Mucosa of stomach (tissue), 1 donor: Measurements from ENCODE around the gene MTF2.
"Not testable (repeated sequence)": the region's sequence is repeated elsewhere in the genome, so short reads cannot be mapped to it uniquely, and the experiment has no call there.

Source experiments
- H3K27me3 ChIP-seq: one replicate; pipeline ENCODE4 v1.7.0; 2013; ENCODE audit warnings: mild to moderate bottlenecking, low read length; ENCODE audit not compliant: control insufficient read depth, insufficient read depth
- H3K36me3 ChIP-seq: one replicate; pipeline ENCODE4 v1.7.0; 2013; ENCODE audit warnings: low read length; ENCODE audit not compliant: control insufficient read depth, insufficient read depth
- H3K4me1 ChIP-seq: one replicate; pipeline ENCODE4 v1.7.0; 2013; ENCODE audit warnings: mild to moderate bottlenecking, low read length; ENCODE audit not compliant: control insufficient read depth, insufficient read depth
- H3K4me3 ChIP-seq: one replicate; pipeline ENCODE4 v1.7.0; 2013; ENCODE audit warnings: low read length
- H3K9ac ChIP-seq: one replicate; pipeline ENCODE4 v1.7.0; 2013; ENCODE audit warnings: mild to moderate bottlenecking, low read length, moderate library complexity
- H3K9me3 ChIP-seq: one replicate; pipeline ENCODE4 v1.7.0; 2013; ENCODE audit warnings: mild to moderate bottlenecking, low read length, moderate library complexity; ENCODE audit not compliant: control insufficient read depth
- donor health status: Pancreatic carcinoma.

MTF2 gene

DNA sequence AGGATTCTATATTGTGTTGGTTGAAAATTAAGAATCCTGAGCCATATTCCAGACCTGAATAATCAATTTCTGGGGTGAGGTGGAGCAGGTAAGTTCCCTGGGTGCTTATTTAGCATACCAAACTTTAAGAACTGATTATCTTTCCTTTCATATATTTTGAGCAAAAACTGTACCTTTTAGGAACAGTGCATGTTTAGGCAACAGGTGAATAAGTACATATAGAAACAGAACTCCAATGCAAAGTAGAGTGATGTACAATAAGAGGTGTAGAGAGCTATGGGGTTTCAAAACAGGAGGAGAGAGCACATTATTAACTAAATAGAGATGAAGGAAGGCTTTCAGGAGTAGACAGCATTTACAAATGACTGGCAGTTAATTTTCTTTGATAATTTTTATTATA lies 72.4 kb downstream of the MTF2 start:
- no peak overlapping the region for H3K9ac ChIP-seq
- peaks cover 3% of the 10 kb centered on the region for H3K36me3 ChIP-seq
- H3K27me3 ChIP-seq: no peaks in the 10 kb centered on the region
- no peaks in the 10 kb centered on the region for H3K9me3 ChIP-seq
- no peak overlapping the region for H3K4me3 ChIP-seq
- no peaks in the 10 kb centered on the region for H3K4me1 ChIP-seq

DNA sequence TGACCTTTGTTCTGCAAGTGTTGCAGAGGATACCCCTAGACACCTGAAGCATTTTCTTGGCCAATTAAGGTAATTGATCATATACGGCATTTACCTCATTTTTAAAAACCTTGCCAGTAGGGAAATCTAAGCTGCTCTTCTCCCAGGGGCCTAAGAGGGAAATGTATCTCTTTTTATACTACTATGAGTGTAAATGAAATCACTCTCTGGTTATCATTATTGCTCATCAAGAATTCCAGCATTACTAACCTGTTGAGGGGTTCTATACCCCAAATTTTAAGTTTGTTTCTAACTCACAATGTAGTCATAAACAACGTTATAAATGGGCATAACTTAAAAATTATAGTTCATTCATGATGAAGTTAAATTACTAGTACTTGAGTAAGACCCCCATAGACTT lies 73.8 kb downstream of the MTF2 start:
- Histone ChIP-seq H3K36me3 (peaks cover 3% of the 10 kb centered on the region), H3K4me3 (no peak overlapping the region), H3K9ac (no peak overlapping the region), H3K27me3 (no peaks in the 10 kb centered on the region), H3K4me1 (no peaks in the 10 kb centered on the region), H3K9me3 (no peaks in the 10 kb centered on the region)

DNA sequence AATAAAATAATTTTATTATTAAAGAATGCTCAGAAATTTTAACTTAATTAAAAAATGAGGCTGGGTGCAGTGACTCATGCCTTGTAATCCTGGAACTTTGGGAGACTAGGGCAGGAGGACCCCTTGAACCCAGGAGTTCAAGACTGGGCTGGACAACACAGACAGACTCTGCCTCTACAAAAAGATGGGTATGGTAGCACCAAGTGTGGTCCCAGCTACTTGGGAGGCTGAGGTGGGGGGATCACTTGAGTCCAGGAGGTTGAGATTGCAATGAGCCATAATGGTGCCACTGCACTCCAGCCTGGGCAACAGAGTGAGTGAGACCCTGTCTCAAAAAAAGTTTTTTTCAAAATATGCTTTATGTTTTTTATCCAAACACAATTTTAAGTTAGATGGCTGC lies 75.8 kb downstream of the MTF2 start:
- H3K9ac ChIP-seq: no peak overlapping the region
- no peak overlapping the region for H3K4me3 ChIP-seq
- no peaks in the 10 kb centered on the region for H3K9me3 ChIP-seq
- H3K36me3 ChIP-seq: peaks cover 3% of the 10 kb centered on the region
- no peaks in the 10 kb centered on the region for H3K27me3 ChIP-seq
- no peaks in the 10 kb centered on the region for H3K4me1 ChIP-seq

DNA sequence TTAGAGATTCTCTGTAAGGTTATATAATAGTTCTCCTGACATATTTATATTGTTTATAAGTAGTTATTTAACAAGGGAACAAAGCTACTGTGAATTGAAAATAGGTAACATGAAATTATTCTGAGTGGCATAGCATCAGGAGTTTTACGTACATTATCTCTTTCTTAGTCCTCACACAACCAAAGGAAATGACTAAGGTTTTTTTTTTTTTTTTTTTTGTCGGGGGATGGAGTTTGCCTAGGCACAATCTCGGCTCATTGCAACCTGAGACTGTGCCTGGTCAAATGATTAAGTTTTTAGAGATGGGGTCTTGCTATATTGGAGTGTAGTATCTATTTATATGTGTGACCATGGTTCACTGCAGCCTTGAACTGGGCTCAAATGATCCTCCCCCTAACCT lies 76.3 kb downstream of the MTF2 start:
- Histone ChIP-seq H3K36me3 (peaks cover 3% of the 10 kb centered on the region), H3K9me3 (no peaks in the 10 kb centered on the region), H3K27me3 (no peaks in the 10 kb centered on the region), H3K4me1 (no peaks in the 10 kb centered on the region), H3K4me3 (no peak overlapping the region), H3K9ac (no peak overlapping the region)

DNA sequence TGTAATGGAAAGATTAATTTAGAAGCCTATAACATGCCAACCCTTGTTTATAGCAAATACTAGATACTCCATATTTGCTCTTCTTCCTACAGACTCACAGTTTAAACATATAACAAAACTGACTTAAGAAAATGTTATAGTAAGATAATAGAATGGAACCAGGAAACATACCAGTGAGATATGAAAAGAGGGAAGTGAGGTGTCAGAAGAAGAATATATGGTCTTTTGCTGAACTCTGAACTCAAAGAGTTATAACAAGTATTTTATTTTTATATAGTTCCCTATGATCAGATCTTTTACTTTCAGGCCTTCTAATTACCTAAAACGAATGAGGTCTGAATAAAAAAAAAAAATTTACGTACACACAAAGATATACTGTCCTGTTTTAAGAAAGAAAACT lies 80.3 kb downstream of the MTF2 start:
- Histone ChIP-seq H3K9ac (no peak overlapping the region), H3K4me1 (no peaks in the 10 kb centered on the region), H3K36me3 (peaks cover 3% of the 10 kb centered on the region), H3K9me3 (no peaks in the 10 kb centered on the region), H3K27me3 (no peaks in the 10 kb centered on the region), H3K4me3 (no peak overlapping the region)

DNA sequence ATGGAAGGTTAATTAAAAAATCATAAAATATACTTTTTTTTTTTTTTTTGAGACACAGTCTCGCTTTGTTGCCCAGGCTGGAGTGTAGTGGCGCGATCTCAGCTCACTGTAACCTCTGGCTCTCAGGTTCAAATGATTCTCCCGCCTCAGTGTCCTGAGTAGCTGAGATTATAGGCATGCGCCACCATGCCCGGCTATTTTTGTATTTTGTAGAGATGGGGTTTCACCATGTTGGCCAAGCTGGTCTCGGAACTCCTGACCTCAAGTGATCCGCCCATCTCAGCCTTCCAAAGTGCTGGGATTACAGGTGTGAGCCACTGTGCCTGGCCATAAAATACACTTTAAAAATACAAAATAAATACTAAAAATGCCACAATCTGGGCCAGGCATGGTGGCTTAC lies 84.2 kb downstream of the MTF2 start:
- not testable (repeated sequence) for H3K9me3 ChIP-seq, H3K4me3 ChIP-seq, H3K4me1 ChIP-seq, H3K36me3 ChIP-seq, H3K27me3 ChIP-seq, H3K9ac ChIP-seq

DNA sequence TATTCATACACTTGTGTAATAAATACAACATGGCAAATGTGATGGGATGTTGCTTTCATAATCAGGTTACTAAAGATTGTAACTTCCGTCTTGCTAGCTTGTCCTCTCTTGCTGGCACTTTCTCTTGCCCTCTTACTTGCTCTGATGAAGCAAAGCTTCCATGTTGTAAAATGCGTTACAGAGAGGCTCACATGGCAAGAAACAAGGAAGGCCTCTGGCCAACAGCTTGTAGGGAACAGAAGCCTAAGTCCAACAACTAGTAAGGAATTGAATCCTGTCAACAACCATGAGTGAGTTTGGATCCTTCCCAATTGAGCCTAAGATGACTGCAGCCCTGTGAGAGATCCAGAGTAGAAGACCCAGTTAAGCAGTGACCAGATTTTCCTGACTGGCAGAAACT lies 85.7 kb downstream of the MTF2 start:
- H3K4me1 ChIP-seq: no peaks in the 10 kb centered on the region
- no peaks in the 10 kb centered on the region for H3K36me3 ChIP-seq
- no peak overlapping the region for H3K4me3 ChIP-seq
- no peaks in the 10 kb centered on the region for H3K9me3 ChIP-seq
- no peak overlapping the region for H3K9ac ChIP-seq
- H3K27me3 ChIP-seq: no peaks in the 10 kb centered on the region

DNA sequence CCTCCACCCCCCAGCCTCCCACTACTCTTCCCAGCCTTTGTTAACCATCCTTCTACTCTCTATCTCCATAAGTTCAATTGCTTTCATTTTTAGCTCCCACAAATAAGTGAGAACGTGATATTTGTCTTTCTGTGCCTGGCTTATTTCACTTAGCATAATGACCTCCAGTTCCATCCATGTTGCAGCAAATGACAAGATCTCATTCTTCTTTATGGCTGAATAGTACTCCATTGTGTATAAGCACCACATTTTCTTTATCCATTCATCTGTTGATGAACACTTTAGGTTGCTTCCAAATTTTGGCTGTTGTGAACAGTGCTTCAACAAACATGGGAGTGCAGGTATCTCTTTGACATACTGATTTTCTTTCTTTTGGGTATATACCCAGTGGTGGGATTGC lies 86.8 kb downstream of the MTF2 start:
- not testable (repeated sequence) for H3K9me3 ChIP-seq, H3K36me3 ChIP-seq, H3K4me1 ChIP-seq, H3K4me3 ChIP-seq, H3K9ac ChIP-seq, H3K27me3 ChIP-seq

DNA sequence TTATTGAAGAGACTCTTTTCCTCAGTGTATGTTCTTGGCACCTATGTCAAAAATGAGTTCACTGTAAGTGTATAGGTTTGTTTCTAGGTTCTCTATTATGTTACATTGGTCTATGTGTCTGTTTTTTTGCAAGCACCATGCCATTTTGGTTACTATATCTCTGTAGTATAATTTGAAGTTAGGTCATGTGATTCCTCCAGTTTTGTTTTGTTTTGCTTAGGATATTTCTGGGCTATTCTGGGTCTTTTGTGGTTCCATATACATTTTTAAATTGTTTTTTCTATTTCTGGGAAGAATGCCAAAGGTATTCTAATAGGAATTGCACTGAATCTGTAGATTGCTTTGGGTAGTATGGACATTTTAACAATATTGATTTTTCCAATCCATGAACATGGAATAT lies 87.9 kb downstream of the MTF2 start:
- no peaks in the 10 kb centered on the region for H3K4me1 ChIP-seq
- no peak overlapping the region for H3K9ac ChIP-seq

DNA sequence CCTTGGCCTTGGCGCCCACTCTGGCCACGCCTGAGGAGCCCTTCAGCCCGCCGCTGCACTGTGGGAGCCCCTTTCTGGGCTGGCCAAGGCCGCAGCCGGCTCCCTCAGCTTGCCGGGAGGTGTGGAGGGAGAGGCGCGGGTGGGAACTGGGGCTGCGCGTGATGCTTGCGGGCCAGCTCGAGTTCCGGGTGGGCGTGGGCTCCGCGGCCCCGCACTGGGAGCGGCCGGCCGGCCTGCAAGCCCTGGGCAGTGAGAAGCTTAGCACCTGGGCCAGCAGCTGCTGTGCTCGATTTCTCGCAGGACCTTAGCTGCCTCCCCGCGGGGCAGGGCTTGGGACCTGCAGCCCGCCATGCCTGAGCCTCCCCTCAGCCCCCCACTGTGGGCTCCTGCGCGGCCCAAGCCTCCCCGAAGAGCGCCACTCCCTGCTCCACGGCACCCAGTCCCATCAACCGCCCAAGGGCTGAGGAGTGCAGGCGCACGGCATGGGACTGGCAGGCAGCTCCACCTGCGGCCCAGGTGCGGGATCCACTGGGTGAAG lies 91.1 kb downstream of the MTF2 start:
- not testable (repeated sequence) for H3K4me1 ChIP-seq, H3K4me3 ChIP-seq, H3K27me3 ChIP-seq, H3K9me3 ChIP-seq, H3K9ac ChIP-seq, H3K36me3 ChIP-seq

More for the DNA sequence above, 87.9 kb downstream of the MTF2 start:
- Histone ChIP-seq H3K27me3 (no peaks in the 10 kb centered on the region), H3K9me3 (no peaks in the 10 kb centered on the region), H3K36me3 (no peaks in the 10 kb centered on the region), H3K4me3 (no peak overlapping the region)

DNA sequence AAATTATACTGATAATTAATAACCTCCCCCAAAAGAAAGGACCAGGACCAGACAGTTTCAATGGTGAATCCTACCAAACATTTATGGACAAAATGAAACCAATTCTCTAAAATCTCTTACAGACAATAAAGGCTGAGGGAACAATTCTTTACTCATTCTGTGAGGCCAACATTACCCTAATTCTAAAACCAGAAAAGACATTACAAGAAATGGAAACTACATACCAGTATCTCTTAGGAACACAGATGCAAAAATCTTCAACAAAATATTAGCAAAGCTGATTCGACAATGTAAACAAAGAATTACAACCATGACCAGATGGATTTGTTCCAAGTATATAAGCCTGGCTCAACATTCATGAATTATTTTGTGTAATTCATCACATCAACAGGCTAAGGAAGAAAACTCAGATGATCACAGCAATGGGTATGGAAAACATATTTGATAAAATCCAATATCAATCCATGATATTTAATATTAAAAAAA lies 92.5 kb downstream of the MTF2 start:
- no peak overlapping the region for H3K9ac ChIP-seq
- no peaks in the 10 kb centered on the region for H3K4me1 ChIP-seq
- no peak overlapping the region for H3K4me3 ChIP-seq
- no peaks in the 10 kb centered on the region for H3K27me3 ChIP-seq
- H3K36me3 ChIP-seq: no peaks in the 10 kb centered on the region
- H3K9me3 ChIP-seq: no peaks in the 10 kb centered on the region

DNA sequence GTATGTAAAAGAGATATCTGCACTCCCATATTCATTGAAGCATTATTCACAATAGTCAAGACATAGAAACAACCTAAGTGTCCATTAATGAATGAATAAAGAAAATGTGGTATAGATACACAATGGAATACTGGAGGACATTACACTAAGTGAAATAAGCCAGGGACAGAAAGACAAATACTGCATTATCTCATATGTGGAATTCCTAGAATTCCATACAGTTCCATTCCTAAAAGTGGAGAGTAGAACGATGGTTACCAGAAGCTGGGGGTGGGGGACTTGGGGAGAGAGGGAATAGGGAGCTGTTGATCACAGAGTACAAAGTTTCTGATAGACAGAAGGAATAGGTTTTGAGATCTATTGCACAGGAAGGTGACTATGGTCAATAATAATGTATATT lies 93.7 kb downstream of the MTF2 start:
- Histone ChIP-seq H3K36me3 (no peaks in the 10 kb centered on the region), H3K4me1 (no peaks in the 10 kb centered on the region), H3K27me3 (no peaks in the 10 kb centered on the region), H3K9ac (no peak overlapping the region), H3K9me3 (no peaks in the 10 kb centered on the region), H3K4me3 (no peak overlapping the region)

DNA sequence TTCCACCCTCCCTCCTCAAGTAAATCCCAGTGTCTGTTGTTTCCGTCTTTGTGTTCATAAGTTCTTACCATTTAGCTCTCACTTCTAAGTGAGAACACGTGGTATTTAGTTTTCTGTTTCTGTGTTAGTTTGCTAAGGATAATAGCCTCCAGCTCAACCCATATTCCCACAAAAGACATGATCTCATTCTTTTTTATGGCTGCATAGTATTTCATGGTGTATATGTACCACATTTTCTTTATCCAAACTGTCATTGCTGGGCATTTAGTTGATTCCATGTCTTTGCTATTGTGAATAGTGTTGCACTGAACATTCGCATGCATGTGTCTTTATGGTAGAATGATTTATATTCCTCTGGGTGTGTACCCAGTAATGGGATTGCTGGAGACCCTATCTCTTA lies 95.6 kb downstream of the MTF2 start:
- not testable (repeated sequence) for H3K4me3 ChIP-seq, H3K4me1 ChIP-seq, H3K9ac ChIP-seq, H3K36me3 ChIP-seq, H3K27me3 ChIP-seq, H3K9me3 ChIP-seq
